Measurements from ENCODE around the gene ARHGEF12.
"Not testable (repeated sequence)": the region's sequence is repeated elsewhere in the genome, so short reads cannot be mapped to it uniquely, and the experiment has no call there.

Gene ARHGEF12

DNA sequence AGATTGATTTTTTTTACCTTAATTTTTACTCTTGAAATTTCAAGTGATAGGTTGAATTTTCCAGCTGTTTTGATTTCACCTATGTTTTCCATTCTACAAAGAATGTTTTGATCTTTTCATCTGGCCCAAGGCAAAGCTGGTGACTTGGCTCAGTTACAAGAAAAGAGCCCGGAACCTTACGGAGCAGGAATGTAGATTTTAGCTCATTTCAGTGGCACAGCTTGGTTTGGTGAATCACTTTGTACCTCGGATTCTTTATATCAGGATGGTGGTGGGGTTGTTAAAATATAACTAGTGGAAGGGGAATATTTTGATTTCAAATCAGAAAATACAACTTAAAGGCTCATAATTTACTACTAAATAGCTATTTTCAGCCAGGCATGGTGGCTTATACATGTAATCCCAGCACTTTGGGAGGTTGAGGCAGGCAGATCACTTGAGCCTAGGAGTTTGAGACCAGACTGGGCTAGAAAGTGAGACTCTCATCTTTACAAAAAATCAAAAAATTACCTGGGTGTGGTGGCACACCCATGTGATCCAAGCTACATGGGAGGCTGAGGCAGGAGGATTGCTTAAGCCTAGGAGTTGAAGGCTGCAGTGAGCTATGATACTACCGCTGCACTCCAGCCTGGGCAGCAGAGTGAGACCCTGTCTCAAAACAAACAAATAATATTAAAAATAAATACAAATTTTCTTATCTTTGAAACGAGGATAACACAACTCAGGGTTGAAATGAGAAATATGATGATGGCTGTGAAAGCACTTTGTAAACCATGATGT lies 166.0 kb downstream of the ARHGEF12 start:
- DNase-seq: no peak

DNA sequence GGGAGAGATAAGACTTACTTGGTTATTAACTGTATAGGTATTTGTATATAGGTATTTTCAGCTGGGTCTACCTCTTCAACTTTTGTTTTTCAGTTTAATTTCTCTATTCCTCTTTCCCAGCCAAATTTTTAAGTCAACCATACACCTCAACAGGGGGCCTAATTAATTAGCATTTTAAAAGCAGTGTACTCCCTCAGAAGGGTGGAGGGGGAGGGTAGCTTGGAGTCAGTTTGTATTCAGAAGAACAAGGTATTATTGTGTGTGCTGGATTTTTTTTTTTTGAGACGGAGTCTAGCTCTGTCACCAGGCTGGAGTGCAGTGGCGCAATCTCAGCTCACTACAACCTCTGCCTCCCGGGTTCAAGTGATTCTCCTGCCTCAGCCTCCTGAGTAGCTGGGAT lies 167.3 kb downstream of the ARHGEF12 start:
- not testable (repeated sequence) for DNase-seq

DNA sequence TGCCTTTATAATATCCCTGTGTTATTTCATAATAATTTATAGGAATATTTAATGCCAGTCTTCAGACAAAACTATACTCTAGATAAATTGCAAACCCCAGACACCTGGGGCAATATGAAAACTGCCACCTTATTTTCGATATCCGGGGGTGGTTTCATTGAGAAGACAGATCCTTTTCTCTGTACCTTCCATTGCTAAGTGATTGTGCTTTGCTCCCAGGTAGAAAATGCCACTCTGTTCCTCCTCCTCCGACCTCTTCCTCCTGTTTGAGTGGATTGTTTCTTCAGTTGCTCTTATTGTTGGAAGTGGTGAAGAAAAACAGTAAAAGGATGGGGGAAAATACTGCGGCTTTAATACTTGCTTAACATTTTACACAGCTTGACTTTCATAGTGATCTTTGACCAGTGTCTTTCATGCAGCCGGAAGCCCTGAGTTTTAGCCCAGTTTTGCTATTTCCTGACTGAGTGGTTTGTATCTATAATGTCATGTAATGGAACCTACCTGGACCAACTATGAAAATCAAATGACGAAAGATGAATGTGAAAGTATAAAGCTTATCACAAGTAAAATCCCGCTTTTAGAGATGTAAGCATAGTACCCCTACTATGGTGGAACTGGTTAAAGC lies 169.7 kb downstream of the ARHGEF12 start:
- DNase-seq: no peak

DNA sequence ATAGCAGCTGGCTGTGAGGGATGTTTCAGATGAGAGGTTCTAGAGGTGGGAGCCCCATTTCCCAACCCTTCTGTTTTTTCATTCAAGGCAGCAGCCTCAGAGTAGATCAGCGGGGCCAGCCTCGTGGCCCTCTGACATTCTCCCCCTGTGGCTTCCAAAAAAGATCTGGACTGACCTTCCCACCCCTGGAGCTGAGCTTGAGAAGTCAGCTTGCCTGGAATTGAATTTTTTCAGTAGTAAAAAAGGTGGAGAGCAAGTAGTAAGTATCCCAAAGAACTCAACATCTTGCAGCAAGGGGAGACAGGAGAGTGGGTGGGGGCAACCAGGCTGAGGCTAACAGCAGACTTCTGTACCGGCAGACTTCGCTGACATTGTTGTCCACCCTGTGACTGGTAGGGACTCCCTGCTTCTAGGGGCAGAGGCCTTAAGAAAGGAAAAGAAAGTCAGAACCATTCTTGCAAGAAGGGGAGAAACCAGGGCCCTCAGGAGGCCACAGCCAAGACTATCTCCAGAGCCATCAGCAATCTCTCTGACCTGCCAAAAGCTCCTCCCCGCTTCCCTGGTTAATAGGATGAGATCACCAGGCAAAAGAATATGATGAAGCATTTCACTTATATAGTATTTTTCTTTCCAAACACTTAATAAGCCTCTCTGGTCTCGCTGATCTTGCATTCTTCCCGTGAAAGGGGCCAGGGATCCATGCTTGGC lies 173.3 kb downstream of the ARHGEF12 start:
- DNase-seq: no peak

GRCh38 chr11:120510406-120511115 lies 174.3 kb downstream of the ARHGEF12 start:
- no peak for DNase-seq

GRCh38 chr11:120511116-120511819 lies 175.1 kb downstream of the ARHGEF12 start, which contains the start of gene GRIK4:
TSS of gene GRIK4 (plus strand) at chr11:120511748. CDS start at chr11:120660319, 148,571 bp downstream.
- DNase-seq: peak; percentile 79

- no peak for DNase-seq
Measured at GRCh38 chr11:120511820-120512738, 175.9 kb downstream of the ARHGEF12 start.

GRCh38 chr11:120512739-120513435 lies 176.7 kb downstream of the ARHGEF12 start:
- DNase-seq: no peak

DNA sequence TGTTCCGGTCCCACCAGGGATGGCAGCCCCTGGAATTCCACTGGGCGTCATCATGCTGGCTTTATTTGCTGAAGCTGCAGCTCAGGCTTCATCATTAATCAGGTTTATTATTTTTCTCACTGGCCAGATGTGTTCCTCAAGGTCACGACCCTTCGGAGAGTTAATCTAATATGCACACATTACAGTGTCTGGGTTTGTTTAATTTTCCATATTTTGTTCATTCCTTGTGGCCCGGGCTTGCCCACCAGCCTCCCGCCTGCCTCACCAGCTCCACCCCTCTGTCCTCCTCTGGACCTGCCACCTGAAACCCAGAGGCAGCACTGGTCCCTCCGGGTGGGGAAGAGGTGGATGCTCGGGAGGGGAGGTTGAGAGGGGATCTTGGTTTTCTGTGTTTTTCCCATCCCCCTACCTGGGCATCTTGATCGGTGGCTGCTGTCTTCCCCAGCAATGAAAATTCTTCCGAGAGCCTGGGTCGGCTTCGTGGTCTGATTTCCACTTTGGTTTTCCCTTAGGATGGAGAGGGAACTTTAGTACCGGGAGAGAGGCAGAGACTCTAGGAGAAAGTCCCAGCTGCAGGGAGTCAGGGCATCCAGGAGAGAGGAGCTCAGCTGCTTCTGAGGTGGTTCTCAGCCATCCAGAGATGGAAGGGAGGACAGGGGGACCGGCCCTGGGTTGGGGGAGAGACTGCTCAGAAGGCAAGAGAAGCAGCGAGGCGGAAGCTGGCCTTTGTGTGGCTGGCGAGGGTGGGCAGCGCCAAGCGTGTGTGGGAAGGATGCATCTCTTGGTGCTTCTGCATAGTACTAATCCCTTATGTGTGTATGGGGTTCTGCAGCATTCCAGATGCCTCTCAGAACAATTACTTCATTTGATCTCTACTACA lies 177.5 kb downstream of the ARHGEF12 start:
- DNase-seq: no peak

DNA sequence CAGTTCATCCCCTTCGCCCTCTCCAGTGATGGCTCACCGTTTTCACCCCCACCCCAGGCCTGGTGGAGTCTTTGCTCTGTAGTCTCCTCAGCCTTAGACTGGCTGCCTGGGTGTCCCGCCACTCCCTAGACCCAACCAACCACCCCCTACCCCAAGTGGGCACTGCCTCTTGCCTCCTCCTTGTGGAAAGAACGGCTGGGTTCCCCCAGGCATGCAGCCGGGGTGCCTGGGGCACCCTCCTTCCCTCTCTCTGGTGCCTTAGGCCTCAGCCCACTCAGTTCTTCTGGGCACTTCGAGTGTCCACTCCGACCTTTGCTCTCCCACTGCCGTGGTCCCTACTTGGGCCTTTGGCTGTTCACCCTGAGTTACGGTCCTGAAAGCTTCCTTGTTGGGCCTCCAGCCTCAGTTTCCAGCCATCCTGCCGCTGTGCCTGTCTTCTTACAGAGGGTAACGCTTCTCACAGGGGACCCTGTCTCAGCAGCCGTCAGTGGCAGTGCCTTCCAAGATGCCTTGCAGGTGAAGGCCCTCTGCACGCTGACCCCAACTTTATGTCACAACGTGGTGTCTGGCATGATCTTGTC lies 178.4 kb downstream of the ARHGEF12 start:
- no peak for DNase-seq

DNA sequence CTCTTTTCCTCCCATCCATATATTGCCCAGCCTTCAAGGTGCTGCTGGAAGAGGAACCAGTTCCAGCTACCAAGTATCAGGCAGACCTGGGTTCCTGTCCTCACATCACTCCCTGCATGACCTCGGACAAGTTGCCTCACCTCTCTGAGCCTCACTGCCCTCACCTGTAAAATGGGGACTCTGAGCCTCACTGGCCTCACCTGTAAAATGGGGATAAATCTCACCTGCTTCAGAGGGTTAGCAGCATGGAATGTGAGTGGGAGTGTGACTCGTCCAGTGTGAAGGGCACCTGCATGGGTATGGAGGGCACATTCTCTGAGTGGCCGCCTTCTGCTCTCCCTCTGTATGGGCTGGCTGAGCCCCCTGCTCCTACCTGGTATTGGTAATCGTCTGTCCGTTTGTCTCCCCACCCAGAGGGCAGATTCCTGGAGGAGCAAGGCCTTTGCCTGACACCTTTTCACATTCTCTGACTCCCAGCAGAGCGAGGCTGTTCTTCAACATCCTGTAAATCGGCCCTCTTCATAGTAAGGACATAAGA lies 179.0 kb downstream of the ARHGEF12 start:
- DNase-seq: no peak

GRCh38 chr11:120516461-120517389 lies 180.5 kb downstream of the ARHGEF12 start:
- DNase-seq: peak; percentile 56

DNA sequence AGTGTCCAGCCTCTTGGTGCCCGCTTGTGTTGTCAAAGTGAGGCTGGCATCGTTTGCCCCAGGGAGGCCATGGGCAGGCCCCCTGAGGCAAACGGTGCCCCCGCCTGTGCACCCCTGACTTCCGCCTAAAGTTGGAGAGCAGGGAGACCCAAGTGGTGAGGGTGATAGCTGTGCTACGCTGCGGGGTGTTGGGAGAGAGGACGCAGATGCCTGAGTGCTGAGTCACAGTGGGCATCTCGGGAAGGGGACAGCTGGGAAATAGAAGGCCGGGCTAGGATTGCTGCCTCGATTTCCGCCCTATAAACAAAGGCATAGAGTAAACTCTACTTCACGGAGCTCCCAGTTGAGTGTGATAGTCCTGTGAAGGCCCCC lies 181.2 kb downstream of the ARHGEF12 start:
- DNase-seq: no peak

DNA sequence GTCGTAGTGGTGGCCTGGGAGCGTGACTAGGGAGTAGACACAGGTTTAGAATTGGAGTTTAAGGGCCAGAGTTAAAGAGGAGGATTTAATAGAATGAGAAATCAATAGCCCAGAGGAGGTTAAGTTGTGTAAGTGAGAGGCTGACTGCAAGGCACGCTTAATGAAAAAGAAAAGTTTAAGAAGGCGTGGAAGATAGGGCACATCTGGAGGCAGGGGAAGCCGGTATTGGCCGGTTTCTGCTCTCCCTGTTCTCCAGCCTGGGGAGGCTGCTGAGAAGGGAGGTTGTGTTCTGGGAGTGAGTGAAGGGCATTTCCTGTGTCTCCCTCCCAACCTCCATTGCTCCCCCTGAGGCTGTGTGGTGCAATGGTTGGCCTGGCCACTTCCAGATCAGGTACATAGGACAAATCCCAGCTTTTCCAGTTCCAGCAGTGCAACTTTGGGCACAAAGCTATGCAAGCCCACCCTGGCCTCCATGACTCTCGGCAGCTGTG lies 181.6 kb downstream of the ARHGEF12 start:
- DNase-seq: no peak

- no peak for DNase-seq
Measured at GRCh38 chr11:120518356-120518755, 182.1 kb downstream of the ARHGEF12 start.

GRCh38 chr11:120519474-120519873 lies 183.3 kb downstream of the ARHGEF12 start:
- DNase-seq: no peak

DNA sequence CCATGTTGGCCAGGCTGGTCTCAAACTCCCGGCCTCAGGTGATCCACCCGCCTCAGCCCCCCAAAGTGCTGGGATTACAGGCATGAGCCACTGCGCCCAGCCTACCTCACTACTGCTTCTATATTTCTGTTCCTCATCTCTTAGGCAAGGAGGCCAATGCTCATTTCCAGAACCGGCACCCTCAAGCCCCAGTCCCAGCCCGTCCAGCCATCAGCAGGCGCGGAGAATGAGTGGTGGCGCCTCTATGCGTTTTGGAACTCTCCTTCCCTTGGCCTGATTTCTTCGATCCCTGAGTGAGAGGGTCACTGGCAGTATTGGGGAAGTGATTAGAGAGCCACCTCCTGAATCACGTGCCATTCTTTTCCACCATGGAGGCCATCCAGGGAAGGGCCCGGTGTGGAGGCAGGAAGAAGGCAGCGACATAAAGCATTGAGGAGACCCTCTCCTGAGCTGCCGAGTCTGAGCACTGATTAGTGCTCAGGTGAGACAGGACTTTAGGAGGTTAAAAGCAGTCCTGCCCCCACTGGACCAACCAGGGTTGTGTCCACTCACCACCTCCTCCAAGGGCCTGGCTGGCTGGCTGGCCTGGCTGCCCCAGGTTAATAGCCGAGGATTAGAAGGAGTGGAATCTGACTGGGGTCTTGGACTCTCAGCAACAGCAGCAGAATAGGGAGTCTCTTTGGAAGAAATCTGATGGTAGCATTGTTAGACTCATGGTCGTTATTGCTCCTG lies 184.0 kb downstream of the ARHGEF12 start:
- DNase-seq: no peak
